Stimulated activated naive CD8-positive, alpha-beta T cell treated with anti-CD3 and anti-CD28 coated beads, Interleukin-15, Interleukin-2, amounts not matched to agents 100 U/mL and 50 U/mL, for 24 hours (primary cell): ENCODE data around the gene TKT.

Experiments
- ATAC-seq: fragments of 150-1000 bp; cut with Tn5 transposase; one replicate; pipeline ENCODE4 v1.10.0; 2021
- DNase-seq: peaks from one replicate; pipeline ENCODE4 v3.0.0; 2021

Gene TKT

GRCh38 chr3:53240989-53241972, 14.5 kb downstream of the TKT start:
- ATAC-seq (no peak), DNase-seq (no peak)

GRCh38 chr3:53239800-53240199, 16.0 kb downstream of the TKT start:
- ATAC-seq (no peak), DNase-seq (no peak)

GRCh38 chr3:53238886-53239285, 16.9 kb downstream of the TKT start:
- no peak for DNase-seq
- no peak for ATAC-seq

GRCh38 chr3:53238051-53238850, 17.6 kb downstream of the TKT start:
- ATAC-seq (no peak), DNase-seq (no peak)

GRCh38 chr3:53236112-53236841, 19.5 kb downstream of the TKT start:
- DNase-seq = no peak
- peak; percentile 29 for ATAC-seq

- no peak for DNase-seq
- no peak for ATAC-seq
Measured at GRCh38 chr3:53235545-53235944, 20.3 kb downstream of the TKT start.

GRCh38 chr3:53234841-53235232, 21.0 kb downstream of the TKT start:
- no peak for DNase-seq
- ATAC-seq = no peak

GRCh38 chr3:53234130-53234840, 21.5 kb downstream of the TKT start:
- DNase-seq = no peak
- ATAC-seq = no peak

GRCh38 chr3:53232641-53233377, 23.0 kb downstream of the TKT start:
- ATAC-seq = no peak
- no peak for DNase-seq

- ATAC-seq (no peak), DNase-seq (no peak)
Measured at GRCh38 chr3:53231532-53232511, 24.0 kb downstream of the TKT start.

- no peak for ATAC-seq
Measured at GRCh38 chr3:53230789-53231188, 25.0 kb downstream of the TKT start.

GRCh38 chr3:53230041-53230621, 25.7 kb downstream of the TKT start:
- ATAC-seq = no peak
- DNase-seq = no peak

More at GRCh38 chr3:53230789-53231188, 25.0 kb downstream of the TKT start:
- DNase-seq = no peak

GRCh38 chr3:53229606-53230005, 26.2 kb downstream of the TKT start:
- DNase-seq = no peak
- no peak for ATAC-seq

- ATAC-seq = no peak
Measured at GRCh38 chr3:53229171-53229570, 26.7 kb downstream of the TKT start.

GRCh38 chr3:53227993-53228885, 27.6 kb downstream of the TKT start:
- DNase-seq = no peak
- ATAC-seq = no peak

More at GRCh38 chr3:53229171-53229570, 26.7 kb downstream of the TKT start:
- no peak for DNase-seq

GRCh38 chr3:53226841-53227407, 28.9 kb downstream of the TKT start:
- no peak for ATAC-seq

GRCh38 chr3:53226142-53226840, 29.5 kb downstream of the TKT start:
- DNase-seq (no peak), ATAC-seq (no peak)

More at GRCh38 chr3:53226841-53227407, 28.9 kb downstream of the TKT start:
- no peak for DNase-seq
